ENCODE results near the gene ERC2. TPM values are rescaled to one million over a fixed set of nuclear protein-coding genes. Genes with fewer than 3 reads are reported as not detected.
"Not testable (repeated sequence)": the region's sequence is repeated elsewhere in the genome, so short reads cannot be mapped to it uniquely, and the experiment has no call there.

The ERC2 gene
- total RNA-seq, 1 experiment from 2014 or later, result 0.47 TPM

DNA sequence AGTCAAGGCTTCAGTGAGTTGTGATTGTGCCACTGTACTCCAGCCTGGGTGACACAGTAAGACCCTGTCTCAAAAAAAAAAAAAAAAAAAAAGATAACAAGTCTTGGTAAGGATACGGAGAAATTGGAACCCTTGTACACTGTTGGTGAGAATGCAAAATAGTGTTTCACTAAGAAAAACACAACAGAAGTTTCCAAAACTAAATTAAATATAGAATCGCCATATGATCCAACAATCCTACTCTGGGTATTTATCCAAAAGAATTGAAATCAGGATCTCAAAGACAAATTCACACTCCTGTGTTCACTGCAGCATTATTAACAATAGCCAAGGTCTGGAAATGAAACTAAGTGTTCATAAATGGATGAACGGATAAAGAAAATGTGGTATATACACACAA is 149.4 kb downstream of the ERC2 start:
- DNase-seq (ENCODE audit: extremely low read depth, low read depth), result no peak

DNA sequence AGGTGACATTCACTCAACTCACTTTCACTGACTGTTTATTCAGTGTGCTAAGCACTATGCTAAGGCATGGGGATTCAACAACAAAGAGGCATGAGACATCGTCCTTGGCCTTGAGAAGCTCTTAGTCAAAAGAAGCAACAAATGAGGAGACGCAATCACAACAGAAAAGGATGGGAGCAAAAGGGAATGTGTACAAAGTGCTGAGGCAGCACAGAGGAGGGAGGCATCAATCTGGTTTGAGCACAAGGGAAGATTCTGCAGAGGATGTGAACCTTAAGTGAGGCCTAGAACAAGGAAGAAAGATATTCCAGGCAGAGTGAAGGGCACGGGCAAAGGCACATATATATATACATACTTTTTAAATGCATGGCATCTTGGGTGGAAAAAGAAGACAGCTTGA is 151.3 kb downstream of the ERC2 start:
- DNase-seq (ENCODE audit: extremely low read depth, low read depth), result no peak

DNA sequence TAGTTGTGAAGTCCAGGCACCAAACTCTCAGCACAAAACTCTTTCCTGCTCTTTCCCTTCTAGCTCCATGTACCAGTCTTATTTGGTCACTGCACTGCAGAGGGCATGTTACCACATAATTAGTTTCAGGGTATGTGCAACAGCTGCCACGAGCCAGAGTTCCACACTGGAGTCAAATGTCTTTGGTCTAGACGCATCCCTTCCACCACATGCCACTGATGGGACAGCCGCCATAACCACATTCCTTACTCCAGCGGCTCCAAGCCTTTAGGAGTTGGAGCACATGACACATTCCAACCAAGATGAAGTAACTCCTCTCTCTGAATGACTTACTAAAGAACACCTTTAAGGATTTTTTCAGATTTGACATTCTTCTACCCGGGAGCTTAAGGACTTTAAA is 153.4 kb downstream of the ERC2 start:
- no peak for DNase-seq (ENCODE audit: extremely low read depth, low read depth)

DNA sequence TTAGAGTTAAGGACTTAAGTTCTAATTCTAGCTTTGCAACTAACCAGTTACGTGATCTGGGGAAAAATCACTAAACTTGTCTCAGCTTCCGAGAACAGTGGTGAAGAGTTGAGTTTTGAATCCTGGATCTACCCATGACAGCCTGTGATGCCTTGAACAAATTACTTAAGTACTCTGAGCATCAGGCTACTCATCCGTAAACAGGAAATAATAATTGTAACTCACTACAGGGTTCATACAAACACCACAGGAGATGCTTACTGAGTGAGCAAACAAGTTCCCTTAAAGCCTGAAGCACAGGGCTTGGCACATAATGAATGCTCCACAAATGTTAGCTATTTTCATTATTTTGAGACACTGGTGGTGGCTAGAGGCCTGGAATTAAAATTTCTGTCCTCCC is 158.8 kb downstream of the ERC2 start:
- DNase-seq (ENCODE audit: extremely low read depth, low read depth), result no peak

DNA sequence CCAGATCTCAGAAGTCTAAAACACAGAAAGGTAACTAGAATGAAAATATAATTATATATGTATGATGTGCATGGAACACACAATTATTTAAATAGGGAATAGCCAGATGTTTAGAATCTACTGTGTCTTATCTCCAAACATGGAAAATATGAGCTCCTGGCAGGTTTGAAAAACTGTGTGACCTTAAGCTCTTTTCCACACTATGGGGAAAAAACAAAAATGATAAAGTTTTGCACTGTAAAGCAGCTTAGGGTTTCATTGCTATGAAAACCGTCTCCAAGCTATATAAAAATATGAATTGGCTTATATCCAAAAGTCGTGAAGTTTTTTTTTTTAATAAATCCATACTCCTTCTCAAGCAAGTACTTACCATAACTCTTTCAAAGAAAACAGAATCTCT is 159.8 kb downstream of the ERC2 start:
- no peak for DNase-seq (ENCODE audit: extremely low read depth, low read depth)

DNA sequence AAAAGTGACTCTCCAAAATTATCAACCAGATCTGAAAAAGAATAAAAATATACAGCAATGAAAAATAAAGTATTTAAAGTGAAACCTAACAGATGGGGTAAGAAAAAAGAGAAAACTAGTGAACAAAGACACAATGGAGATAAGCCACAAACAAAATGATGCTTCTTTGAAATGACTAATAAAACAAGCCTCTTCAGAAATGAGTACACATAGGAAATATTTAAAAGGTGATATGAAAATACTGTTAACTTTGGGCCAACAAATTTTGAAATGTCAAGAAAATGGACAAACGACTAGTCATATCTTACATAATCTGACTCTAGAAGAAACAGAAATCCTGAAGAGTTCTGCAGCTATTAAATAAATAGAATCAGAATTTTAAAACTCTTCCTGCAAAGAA is 164.2 kb downstream of the ERC2 start:
- DNase-seq (ENCODE audit: extremely low read depth, low read depth), result no peak

DNA sequence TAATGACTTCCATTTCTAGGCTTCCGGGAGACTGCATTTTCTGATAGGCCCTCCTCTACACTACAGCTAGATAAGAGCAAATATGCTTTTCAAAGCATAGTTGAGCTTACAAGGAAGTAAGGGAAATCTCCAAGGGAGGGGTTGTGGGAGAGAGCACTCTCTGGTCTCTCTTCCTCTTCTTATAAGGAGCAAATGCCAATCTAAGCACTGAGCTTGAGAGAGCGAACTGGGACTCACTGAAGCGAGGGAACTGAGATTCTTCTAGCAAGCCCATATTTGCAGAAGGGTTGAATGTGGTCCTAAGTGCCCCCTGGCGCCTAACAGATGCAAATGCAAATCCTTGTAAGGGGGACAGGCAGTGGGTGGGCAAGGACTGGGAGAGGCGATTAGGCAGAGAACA is 164.8 kb downstream of the ERC2 start:
- DNase-seq (ENCODE audit: extremely low read depth, low read depth), result peak; percentile 24

DNA sequence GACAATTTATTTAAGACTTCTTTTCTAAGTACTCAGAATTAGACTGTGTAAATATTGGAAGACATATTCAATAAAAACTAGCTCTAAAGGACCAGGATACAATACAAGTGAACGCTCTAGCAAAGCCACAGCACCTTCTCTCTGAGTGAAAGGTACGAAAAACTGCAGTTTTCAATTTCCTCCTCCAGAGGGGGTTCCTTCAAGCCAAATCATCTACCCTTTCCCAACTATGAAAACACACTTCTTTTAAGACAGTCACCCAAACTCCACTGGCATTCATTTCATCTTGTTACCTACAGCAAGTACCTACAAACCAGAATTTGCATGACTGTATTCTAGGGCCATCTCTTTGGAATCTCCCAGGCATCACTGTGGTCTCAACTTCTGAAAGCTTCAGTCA is 165.8 kb downstream of the ERC2 start:
- no peak for DNase-seq (ENCODE audit: extremely low read depth, low read depth)

DNA sequence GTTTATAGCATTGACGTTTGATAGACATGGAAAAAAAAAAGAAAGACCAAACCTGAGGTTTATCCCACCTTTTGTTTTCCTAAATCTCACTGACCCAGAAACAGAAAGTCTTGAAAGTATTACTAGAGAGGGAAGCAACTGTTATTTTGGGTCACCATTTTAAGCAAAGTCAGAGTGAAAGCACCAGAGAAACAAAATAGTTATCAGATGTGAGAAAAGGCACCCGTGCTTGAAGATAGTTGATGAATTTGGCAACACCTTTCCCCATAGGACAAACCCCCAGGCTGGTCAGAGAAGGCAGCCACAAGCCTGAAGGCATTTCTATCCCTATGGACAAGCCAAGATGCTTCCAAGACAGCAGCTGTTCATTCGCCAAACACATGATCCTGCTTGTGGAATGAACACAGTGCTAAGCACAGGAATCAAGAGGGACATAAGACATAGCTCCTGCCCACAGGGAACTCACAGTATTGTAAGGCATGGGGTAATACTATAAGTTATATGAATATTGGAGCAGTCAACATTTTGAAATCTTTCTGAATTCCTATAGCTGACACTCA is 170.9 kb downstream of the ERC2 start:
- DNase-seq (ENCODE audit: extremely low read depth, low read depth), result no peak

DNA sequence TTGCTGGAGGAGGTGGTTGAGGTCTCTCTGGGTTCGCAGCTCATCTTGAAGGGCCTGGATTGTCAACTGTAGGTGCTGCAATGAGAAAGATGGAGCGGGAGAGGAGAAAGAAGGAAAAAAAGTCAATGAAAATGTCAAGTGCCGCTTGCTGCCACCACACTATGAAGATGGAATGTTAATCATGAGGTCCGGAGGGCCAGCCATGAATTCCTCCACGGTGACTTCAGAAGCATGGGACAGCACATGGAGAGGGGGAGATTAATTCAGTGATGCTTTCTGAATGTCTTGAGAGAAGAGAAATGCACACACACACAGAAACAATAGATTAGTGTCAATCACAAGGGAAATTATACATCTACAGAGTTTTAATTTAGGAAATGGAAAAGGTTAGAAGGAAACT is 171.9 kb downstream of the ERC2 start:
- DNase-seq (ENCODE audit: extremely low read depth, low read depth), result no peak

DNA sequence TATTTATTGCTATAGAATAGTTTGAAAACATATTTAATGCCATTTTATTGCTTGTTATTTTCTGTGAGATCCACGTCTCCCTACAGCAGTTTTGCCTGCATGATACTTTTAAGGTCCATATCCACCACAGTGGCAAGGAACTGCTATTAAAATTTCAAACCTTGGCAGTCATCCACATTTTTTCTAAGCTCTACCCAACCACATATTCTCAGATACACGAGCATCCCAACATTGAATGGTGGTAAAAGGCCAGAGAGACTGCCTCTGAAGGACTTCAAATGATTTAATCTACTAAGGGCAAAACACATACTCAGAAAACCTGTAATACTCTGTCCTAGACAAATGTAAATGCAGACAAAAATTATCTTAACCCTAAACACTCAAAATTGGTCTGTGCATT is 173.1 kb downstream of the ERC2 start:
- DNase-seq (ENCODE audit: extremely low read depth, low read depth), result no peak

DNA sequence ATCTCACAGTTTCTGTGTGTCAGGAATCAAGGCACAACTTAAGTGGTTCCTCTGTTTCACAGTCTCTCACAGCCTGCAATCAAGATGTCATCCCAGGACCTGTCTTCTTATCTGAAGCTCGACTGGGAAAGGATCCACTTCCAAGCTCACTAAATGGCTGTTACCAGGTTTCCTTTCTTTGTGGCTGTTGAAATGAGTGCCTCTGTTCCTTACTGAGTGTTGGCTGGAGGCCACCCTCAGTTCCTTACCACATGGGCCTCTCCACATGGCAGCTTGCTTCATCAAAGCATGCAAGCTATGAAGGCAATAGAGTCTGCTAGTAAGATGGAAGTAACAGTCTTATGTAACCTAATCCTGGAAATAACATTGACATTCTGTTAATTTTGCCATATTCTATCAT is 174.0 kb downstream of the ERC2 start:
- DNase-seq (ENCODE audit: extremely low read depth, low read depth), result no peak

DNA sequence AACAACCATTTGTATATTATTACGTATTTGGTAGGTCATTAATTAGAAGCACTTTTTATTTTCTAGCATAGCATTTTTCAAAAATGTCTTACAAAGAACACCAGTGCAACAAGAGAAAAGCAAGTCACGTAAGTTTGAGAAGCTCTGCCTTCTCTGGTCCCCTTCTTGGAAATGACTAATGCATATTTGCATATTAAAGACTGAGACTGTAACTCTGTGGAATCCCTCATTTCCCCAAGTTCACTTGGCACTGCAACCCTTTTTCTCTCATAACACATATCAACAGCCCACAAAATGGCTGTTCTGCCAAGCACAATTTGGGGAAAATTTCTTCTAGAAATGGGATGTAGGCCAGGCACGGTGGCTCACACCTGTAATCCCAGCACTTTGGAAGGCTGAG is 176.3 kb downstream of the ERC2 start:
- DNase-seq (ENCODE audit: extremely low read depth, low read depth), result no peak

DNA sequence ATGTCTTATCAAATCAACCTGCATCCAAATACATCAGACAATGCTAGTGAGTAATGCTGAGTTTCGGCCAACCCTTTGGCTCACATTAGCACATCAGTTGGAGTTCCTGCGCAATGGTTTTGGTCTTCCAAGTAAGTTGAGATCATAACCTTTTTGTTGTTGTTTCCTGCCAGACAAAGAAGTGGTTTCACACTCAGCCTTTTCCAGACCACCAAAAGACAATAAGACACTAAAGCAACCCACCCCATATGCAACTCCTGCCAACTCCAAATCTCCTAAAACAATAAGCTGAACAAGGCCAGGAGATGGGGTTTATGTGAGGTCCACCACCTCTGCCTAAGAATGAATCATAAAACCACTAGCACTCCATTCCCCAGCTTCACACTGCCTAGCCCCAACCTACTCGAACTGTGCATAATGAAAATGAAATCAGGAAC is 177.0 kb downstream of the ERC2 start:
- no peak for DNase-seq (ENCODE audit: extremely low read depth, low read depth)

DNA sequence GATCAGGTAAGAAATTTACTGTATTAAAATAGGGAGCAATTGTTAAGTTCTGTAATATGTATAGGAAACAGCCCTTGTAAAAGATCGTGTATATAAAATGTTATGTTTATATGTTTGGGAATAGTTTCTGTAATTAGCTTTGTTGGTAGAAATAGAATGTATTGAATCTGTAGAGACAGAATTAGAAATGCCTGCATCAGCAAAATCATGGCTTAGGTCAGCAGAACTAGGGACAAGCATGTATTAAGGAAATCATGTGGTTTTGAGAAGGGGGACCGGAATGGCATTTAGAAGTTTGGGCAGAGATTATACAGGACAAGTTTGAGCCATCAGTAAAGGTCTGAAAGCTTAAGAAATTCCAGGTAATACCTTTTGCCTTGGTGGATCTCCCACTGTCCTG is 177.9 kb downstream of the ERC2 start:
- DNase-seq (ENCODE audit: extremely low read depth, low read depth), result no peak

DNA sequence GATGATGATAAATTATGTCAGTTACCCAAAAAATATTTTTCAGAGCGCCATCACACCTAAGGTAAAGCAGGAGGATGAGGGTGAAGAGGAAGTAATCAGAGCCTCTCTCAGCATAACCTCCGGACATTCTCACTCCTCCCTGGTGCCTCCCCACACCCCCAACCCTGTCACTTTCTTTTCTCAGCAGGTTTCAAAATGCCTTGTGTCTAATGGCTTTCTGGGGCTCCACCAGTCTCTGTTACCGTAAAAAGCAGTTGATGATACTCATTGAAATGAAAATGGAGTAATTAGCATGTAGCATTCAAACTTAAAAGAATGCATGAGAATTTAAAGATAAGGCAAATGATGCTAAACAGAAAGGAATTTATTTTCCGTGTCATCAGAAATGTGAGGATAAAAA is 180.0 kb downstream of the ERC2 start:
- DNase-seq (ENCODE audit: extremely low read depth, low read depth), result no peak

DNA sequence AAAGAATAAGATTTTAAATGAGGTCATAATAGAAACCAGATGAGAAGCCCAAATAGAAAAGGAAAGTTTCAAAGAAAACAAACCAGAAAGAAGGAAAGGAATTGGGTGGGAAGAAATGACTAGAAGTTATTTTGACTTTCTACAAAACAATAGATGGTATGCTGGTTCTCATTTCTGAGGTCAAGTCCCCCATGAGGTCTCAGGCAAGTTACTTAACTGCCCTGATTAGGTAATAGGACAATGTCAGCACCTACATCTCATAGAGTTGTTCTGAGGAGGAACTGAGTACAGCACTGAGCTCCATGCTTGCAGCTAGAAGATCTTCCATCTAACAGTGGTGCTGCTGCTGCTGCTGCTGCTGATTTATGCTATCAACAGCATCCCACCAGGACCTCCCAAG is 185.9 kb downstream of the ERC2 start:
- no peak for DNase-seq (ENCODE audit: extremely low read depth, low read depth)

DNA sequence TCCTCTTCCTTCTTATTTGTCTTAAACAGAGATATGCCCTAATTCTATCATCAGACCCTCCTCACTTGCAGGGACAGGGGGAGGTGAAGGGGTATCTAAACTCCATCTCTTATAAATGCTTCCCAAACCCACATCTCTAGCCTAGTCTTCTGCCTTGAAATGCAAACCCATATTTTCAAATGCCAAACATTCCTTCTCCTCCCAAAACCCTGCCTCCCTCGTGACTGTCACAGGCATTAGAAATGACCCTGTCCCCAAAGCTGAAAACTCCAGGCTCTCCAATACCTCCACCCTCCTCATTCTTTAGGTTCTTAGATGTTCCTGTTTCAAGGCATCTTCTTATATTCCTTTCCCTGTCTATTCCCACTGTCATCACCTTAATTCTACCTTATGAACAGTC is 191.0 kb downstream of the ERC2 start:
- DNase-seq (ENCODE audit: extremely low read depth, low read depth), result no peak

DNA sequence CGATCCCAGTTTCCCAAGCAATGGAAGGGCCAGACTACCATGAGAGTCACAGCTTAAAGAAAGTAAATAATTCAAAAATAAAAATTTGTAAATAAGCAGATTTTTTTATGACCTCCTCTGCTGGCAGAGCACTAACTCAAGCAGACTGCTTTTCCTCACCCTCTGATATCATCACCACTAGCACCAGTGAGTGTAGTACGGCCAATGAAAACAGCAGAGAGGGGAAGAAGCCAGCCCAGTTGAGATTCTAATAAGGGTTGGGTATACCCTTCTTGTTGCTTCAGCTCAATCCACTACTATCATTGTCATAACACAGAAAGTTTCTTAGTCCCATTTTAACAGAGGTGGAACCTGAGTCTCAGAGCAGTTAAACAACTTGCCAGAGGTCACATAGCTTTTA is 193.1 kb downstream of the ERC2 start:
- no peak for DNase-seq (ENCODE audit: extremely low read depth, low read depth)

DNA sequence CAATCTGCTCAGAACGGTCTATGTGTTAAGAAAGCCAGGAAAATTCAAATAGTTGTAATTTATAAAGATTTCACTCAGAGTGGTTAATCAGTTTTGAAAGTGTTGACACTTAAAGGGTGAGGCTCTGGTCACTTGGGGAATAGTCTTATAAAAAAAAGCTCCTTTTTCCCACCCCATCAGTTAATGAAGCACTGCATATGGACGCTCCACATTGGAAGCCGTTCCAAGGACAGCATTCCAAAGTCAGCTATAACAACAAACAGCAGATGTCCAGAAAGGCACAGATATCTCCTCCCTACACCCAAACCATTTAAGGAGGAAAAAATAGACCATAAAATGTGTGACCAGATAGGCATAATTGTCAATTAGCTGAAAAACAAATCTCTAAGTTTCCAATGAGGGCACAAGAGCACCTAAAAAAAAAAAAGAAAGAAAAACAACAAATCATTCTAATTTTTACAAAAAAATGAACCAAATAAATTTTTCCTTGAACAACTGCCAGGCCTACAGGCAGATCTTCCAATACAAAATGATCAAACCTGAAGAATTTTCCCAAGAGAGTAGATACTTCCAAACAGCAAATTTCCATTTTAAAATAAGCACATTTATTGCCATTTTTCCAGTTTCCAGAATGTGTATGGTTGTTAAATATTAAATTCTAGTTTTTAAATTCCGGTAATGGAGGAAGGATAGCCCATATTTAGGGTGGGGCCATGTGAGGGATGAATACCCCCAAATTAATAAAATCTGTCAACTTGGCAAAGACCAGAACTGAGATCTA is 198.3 kb downstream of the ERC2 start:
- no peak for DNase-seq (ENCODE audit: extremely low read depth, low read depth)

DNA sequence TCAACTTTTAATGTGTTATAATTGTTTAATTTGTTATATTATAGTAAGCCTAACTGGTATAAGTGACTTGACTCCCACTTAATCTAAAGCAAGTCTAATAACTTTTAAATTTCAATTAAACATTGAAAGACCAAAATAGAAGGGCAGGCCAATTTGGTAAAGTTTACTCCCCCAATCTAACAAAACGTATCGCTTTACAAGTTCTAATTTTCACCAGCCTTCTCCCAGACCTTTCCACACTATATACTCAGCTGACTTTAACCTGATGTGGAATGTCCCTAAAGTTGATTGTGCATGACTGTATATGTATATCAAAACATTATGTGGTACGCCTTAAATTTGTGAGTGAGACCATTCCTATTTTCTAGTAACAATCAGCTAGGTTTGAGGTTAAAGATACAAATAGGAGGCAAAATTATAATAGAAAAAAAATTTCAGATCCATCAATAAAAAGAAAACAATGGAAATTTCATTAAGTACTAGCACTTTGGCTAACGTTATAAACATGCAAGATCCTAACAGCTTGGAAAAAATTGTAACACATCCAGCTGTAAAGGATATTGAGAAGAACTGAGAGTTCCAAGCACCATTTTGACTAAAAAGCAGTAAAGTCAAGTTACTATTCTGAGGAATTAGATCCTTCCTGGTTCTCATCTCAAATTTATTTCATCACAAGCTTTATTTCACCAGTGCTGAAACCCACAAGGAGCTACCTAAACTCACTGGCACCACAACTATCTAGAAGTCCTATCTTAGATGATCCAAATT is 199.5 kb downstream of the ERC2 start:
- no peak for DNase-seq (ENCODE audit: extremely low read depth, low read depth)

DNA sequence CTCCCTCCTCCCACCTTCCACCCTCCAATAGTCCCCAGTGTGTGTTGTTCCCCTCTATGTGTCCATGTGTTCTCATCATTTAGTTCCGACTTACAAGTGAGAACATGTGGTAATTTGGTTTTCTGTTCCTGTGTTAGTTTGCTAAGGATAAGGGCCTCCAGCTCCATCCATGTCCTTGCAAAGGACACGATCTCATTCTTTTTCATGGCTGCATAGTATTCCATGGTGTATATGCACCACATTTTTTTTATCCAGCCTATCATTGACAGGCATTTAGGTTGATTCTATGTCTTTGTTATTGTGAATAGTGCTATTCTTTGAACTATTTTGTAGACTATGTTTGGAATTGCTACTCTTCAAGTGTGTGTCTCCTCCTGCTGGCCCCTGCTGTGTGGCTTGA is 206.4 kb downstream of the ERC2 start:
- not testable (repeated sequence) for DNase-seq (ENCODE audit: extremely low read depth, low read depth)
